Dendritic cell treated with granulocyte-macrophage colony-stimulating factor and Interleukin-4, amounts not matched to agents 40 ng/mL and 50 ng/mL, for 4 days (primary cell): ENCODE data around the gene TMEM179.

ENCODE experiments used
- H3K27ac Mint-ChIP-seq: one replicate; pipeline ENCODE4 v1.8.0; 2022; ENCODE audit warnings: mild to moderate bottlenecking, mixed read lengths
- H3K27me3 Mint-ChIP-seq: one replicate; pipeline ENCODE4 v1.8.0; 2022; ENCODE audit warnings: mild to moderate bottlenecking, mixed read lengths
- H3K36me3 Mint-ChIP-seq: one replicate; pipeline ENCODE4 v1.8.0; 2022; ENCODE audit warnings: low read depth, mixed read lengths
- H3K4me1 Mint-ChIP-seq: one replicate; pipeline ENCODE4 v1.8.0; 2022; ENCODE audit warnings: low read depth, mixed read lengths
- H3K4me3 Mint-ChIP-seq: one replicate; pipeline ENCODE4 v1.8.0; 2022; ENCODE audit warnings: mild to moderate bottlenecking, moderate library complexity, mixed read lengths
- H3K9me3 Mint-ChIP-seq: one replicate; pipeline ENCODE4 v1.8.0; 2022; ENCODE audit warnings: mixed read lengths
- intact Hi-C: fragments of 100-400 bp; cut with micrococcal nuclease; formaldehyde crosslinking; loops from one replicate; pipeline ENCODE4 v1.15.0; 2022

The TMEM179 gene

DNA sequence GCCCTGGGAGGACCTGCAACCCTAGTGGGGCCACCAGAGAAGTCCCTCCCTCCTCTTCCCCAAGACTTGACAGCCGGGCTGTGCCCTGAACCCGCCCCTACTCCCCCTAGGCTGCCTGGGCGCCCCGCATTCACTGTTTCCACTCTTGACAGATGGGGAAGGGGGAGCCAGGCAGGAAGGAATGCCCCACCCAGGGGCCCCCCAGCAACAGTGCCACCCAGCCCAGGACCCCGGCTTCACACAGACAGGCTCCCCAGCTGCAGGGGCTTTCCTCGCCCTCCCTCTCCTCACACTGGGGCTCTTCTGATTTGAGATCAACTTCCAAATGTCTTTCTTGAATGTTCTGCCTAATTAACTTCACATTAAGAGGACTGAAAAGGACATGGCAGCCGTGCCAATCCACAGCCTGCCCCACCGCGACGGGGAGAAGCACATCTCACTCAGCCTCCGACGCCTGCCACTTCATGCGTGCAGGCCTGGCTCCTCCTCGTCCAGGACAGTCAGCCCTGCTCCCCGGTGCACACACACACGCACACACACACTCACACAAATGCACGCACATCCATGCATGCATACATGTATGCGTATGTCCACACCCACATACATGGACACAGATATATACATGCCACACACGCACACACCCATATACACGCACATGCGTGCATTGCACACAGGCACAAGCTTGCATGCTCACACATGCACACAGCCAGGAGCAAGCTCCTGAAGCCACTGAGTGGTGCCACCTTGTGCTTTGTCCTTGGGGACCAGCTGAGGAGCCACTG, 44.6 kb downstream of the TMEM179 start:
- H3K36me3 Mint-ChIP-seq, result no peaks in the 10 kb centered on the region
- no peak overlapping the region for H3K4me3 Mint-ChIP-seq
- intact Hi-C loops, result loop anchor here (10.0 kb wide), 1 partner anchor 425 kb away; the partner anchor contains the start of gene KIF26A
- H3K9me3 Mint-ChIP-seq, result no peaks in the 10 kb centered on the region
- H3K27ac Mint-ChIP-seq, result no peak overlapping the region
- peaks cover 5% of the 10 kb centered on the region for H3K4me1 Mint-ChIP-seq
- peaks cover 19% of the 10 kb centered on the region for H3K27me3 Mint-ChIP-seq

DNA sequence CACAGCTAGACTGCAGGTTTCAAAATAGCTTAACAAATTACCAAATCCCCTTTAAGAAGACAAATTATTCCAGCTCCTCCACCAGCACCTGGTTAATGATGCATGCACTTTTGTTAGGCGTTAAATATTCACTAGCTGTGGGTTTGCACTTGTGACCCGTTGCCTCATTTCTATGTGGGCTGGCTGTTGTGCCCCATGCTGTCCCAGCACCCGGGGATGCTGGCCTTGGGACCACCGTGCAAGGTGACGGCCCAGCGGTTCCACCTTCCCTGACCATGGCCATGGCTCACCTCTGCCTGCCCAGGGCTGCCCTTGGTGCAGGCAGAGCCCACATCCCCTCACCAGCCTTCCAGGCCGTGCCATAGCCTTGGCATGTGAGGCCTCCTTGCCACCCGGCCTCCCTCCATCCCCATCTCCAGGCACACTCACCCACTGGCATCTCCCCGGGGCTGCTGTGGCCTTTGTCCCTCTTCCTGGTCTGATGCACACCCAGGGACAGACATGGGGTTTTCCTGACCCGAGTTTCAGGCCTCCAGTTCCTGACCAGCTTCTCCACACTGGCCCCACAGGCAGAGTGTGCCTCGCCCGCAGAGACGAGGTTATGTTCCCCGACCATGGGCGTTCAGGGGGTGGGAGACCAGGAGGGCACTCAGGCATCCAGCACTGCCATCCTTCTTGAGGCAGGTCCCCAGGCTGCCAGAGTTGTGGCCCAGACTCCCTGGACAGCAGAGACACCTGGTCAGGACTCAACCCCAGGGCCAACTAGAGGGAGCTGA, 45.4 kb downstream of the TMEM179 start:
- no peaks in the 10 kb centered on the region for H3K36me3 Mint-ChIP-seq
- H3K4me3 Mint-ChIP-seq, result no peak overlapping the region
- intact Hi-C loops, result no loop called here
- peaks cover 14% of the 10 kb centered on the region for H3K27me3 Mint-ChIP-seq
- no peaks in the 10 kb centered on the region for H3K9me3 Mint-ChIP-seq
- no peak overlapping the region for H3K27ac Mint-ChIP-seq
- peaks cover 5% of the 10 kb centered on the region for H3K4me1 Mint-ChIP-seq

DNA sequence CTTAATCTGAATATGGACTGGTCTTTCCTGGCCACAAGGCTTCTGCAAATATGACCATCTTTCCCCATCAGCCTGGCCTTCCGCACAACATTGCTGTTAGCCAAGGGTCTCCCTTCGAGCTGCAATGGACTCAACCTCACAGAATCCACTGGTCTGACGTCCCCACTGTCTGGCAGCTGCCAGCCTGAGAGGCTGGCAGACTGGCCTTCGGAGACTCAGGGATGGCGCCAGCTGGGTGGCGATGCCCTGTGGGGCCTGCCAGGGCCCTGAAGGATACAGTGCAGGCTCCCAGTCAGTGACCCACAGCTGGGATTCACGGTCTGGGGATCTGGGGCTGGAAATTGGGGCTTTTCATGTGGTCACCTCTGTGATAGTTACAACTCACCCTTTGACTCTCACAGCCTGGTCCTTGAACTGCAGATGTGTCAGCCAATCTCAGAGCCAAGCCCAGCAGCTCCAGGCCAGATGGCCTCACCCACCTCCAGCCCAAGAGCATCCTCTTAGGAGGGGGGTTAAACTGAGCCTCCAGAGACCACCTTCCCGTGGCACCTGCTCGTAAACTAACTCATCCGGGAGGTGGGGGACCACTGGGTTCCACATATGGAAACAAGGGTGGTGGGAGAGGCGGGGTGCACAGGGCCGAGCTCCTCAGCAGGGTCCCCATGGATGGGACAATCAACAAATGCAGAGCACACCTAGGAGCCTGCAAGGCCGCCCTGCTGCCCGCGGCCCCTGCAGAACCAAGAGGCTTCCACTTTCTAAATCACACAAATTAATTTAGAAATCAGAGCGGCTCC, 46.1 kb downstream of the TMEM179 start:
- no peaks in the 10 kb centered on the region for H3K9me3 Mint-ChIP-seq
- H3K4me3 Mint-ChIP-seq, result no peak overlapping the region
- H3K27me3 Mint-ChIP-seq, result peaks cover 6% of the 10 kb centered on the region
- H3K27ac Mint-ChIP-seq, result no peak overlapping the region
- no peaks in the 10 kb centered on the region for H3K4me1 Mint-ChIP-seq
- no peaks in the 10 kb centered on the region for H3K36me3 Mint-ChIP-seq
- intact Hi-C loops, result no loop called here

DNA sequence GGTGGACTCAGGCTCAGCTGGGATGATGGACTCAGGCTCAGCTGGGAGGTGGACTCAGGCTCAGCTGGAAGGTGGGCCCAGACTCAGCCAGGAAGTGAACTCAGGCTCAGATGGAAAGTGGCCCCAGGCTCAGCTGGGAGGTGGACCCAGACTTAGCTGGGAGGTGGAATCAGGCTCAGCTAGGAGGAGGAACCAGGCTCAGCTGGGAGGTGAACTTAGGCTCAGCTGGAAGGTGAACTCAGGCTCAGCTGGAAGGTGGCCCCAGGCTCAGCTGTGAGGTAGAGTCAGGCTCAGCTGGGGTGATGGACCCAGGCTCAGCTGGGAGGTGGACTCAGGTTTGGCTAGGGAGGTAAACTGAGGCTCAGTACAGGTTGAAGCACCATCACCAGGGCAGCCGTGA, 46.8 kb downstream of the TMEM179 start:
- Mint-ChIP-seq H3K27ac (no peak overlapping the region), H3K9me3 (no peaks in the 10 kb centered on the region), H3K4me3 (no peak overlapping the region), H3K36me3 (no peaks in the 10 kb centered on the region), H3K27me3 (peaks cover 3% of the 10 kb centered on the region), H3K4me1 (no peaks in the 10 kb centered on the region)
- intact Hi-C loops, result no loop called here

DNA sequence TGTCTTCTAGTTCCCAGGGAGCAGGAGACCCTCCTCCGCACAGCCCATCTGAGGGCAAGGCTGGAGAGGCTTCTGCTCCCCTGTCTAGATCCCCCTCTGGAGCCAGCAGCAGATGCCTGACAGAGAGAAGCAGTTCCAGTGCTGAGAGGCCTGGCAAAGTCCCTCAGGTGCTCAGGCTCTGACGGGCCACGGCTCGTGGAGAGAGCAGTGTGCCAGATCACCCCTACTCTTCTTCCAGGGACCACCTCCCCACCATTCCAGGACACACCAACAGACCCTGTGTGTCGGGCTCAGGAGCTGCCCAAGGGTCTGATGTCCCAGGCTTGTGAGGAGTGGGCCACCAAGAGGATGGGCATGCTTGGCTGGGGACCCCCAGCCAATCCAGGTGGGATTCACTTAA, 47.5 kb downstream of the TMEM179 start:
- Mint-ChIP-seq H3K27me3 (peaks cover 3% of the 10 kb centered on the region), H3K27ac (no peak overlapping the region), H3K4me3 (no peak overlapping the region), H3K9me3 (no peaks in the 10 kb centered on the region), H3K36me3 (no peaks in the 10 kb centered on the region), H3K4me1 (no peaks in the 10 kb centered on the region)
- intact Hi-C loops, result no loop called here

DNA sequence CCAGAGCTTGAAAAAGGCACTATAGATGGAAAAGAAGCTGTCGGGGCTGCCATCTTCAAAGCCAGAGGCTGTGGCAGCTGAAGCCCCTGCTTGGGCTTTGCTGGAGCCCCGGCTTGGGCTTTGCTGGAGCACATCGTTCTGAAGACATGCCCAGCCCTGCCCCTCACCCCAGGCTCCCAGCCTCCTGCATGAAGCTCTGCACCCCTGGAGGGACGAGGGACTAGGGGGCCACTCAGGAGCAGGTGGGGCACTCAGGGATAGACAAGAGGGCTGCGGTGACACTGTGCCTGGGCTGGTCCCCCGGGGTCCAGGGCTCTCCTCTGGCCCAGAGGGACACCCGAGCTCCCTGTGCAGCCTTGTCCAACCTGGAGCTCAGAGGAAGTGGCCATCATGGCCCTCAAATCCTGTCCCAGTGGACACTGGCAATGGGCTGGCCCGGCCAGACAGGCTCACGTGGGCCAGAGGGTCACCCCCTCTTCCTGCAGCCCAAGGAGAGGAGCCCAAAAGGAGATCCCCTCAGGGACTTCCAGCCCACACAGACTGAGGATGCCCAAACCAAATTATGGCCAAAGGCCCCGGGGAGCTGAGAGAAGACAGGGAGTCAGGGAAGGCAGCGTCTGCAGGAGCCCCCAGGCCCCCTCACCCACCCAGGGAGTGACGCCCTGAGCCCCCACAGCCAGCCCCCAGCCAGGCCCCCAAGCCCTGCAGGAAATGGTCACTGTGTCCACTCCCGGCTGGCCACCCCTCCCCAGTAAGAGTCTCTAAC, 48.1 kb downstream of the TMEM179 start:
- H3K4me3 Mint-ChIP-seq, result no peak overlapping the region
- H3K27ac Mint-ChIP-seq, result no peak overlapping the region
- no peaks in the 10 kb centered on the region for H3K4me1 Mint-ChIP-seq
- H3K27me3 Mint-ChIP-seq, result no peaks in the 10 kb centered on the region
- H3K36me3 Mint-ChIP-seq, result no peaks in the 10 kb centered on the region
- H3K9me3 Mint-ChIP-seq, result no peaks in the 10 kb centered on the region
- intact Hi-C loops, result no loop called here

DNA sequence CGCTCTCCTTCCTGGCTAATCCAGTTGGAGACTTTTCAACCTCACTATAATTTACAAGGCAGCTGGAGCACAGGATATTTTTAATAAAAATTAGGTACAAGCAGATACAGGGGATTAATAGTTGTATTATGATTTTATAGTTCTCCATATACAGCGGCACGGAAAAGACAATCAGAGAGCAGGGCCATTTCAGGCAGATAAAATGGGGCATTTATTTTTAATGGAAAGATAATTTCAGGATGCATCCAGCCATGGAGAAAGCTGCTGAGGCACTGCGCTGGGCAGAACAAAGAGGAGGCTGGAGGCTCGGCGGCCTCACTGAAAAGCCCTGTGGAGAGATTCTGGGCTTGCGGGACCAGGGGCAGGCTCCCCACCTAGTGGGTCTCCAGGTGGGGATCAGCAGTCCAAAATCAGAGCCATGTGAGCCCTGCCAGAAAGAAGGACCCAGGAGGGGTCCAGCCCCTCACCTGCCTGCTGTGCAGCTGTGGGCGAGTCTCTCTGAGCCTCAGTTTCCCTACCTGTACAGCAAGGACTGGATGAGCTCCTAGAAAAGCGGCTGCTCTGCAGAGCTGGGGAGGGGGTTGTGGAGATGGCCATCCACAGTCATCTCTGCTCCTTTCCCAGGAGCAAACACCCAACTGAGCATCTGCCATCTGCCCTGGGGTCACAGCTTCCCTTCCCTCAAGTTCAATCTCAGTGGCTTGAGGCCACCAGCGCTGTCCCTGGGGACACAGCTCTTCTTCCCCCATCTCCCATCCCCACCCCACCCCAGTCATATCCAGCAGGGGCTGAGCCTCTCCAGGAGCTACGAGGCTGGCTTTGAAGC, 48.9 kb downstream of the TMEM179 start:
- Mint-ChIP-seq H3K4me1 (no peaks in the 10 kb centered on the region), H3K36me3 (no peaks in the 10 kb centered on the region), H3K27me3 (no peaks in the 10 kb centered on the region), H3K4me3 (no peak overlapping the region), H3K9me3 (no peaks in the 10 kb centered on the region), H3K27ac (no peak overlapping the region)
- intact Hi-C loops, result no loop called here

DNA sequence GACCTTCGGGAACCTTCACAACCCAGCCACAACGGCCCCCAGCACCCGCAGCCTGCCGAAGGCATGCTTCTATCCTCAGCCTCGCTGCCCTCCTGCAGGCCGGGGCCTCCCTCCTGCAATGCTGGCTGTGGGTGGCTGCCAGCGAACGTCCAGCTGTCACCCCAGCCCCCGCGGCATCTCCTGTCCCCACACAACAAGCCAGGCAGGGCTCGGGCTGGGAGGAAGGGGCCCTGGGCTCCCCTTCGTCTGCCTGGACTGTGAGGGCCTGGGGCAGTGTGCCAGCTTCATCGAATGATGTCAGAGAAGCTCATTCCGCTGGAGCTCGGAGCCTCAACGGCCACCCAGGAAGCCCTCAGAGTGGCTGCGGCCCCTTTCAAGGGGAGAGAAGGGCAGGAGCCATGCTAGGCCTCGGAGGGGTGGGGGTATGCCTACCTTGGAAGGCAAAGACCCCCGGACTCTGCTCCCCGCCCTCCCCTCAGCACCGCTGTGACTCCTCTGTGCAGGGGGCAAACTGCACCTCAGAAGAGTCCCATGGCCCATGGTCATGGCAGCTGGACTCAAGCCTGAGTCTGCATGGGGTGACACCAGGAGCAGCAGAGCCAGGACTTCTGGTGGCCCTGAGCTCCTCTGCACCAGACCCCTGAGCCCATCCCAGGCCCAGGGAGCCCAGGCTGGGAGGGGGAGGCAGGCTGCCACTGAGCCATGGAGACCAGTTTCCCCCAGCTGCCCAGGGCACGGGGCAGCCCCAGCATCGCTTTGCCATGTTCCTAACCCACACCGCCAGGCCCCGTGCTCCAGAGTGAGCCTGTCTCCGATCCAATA, 49.8 kb downstream of the TMEM179 start:
- Mint-ChIP-seq H3K36me3 (no peaks in the 10 kb centered on the region), H3K9me3 (no peaks in the 10 kb centered on the region), H3K4me1 (no peaks in the 10 kb centered on the region), H3K27ac (no peak overlapping the region), H3K4me3 (no peak overlapping the region), H3K27me3 (no peaks in the 10 kb centered on the region)
- intact Hi-C loops, result no loop called here

DNA sequence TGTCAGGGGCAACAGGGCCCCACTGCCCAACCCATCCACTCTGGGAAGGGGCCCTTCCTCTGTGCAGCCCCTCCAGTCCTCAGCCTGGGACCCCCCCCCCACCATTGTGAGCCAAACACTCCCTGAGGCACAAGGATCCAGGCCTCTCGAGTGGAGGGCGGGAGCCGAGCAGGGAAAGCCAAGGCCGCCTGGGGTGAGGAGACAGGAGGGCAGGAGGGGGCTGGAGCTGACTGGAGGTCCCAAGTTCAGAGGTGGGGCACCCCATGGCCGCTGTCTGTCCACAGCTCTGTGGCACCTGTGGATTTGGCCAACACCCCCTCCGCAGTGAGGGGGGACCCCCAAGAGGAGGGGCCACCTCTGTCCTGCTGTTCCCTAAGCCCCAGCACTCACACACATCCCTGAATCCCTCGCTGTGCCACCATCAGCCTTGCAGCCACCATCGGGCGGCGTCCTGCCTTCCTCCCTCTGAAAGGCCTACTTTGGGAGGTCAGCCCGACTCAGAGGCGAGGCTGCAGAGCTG, 50.4 kb downstream of the TMEM179 start:
- Mint-ChIP-seq H3K9me3 (no peaks in the 10 kb centered on the region), H3K27ac (no peak overlapping the region), H3K4me1 (no peaks in the 10 kb centered on the region), H3K27me3 (no peaks in the 10 kb centered on the region), H3K4me3 (no peak overlapping the region), H3K36me3 (no peaks in the 10 kb centered on the region)
- intact Hi-C loops, result no loop called here

DNA sequence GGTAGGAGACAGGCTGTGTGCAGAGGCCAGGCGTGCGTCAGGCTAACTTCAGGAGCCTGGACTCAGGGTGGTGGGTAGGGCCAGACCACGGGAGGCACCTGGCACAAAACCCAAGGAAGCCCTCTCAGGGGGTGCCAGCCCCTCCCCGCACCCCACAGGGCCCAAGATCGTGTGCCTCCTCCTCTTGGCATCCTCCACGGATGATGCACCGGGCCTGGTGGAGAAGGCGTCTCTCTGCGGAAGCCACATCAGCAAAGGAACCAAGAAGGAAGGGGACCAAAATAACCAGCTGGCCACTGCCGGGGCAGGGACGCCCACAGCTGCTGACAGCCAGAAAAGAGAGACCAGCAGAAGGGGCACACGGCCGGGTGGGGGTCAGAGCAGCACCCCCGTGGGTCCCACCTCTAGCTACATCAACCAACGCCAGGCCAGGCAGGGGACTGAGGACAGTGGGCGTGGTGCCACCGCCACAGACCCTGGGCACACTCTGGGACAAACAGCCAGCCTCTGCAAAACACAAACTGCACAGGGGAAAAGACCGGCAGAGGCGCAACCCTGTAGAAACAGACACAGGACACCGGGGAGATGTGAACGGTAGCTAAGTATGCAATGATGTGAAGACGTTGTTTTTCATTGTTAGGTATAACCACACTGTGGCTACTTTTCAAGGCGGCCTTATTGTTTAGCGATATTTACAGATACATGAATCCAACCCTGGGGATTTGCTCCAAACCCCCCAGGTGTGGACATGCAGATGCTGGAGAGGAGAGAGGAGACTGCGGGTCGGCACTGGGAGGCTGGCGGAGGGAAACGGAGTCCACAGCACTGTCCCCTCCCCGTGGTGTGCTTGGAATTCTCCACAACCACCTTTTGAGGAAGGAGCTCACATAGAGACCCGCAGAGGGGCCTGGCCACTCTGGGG, 51.1 kb downstream of the TMEM179 start:
- Mint-ChIP-seq H3K27ac (no peak overlapping the region), H3K4me1 (no peaks in the 10 kb centered on the region), H3K9me3 (no peaks in the 10 kb centered on the region), H3K36me3 (no peaks in the 10 kb centered on the region), H3K4me3 (no peak overlapping the region), H3K27me3 (no peaks in the 10 kb centered on the region)
- intact Hi-C loops, result no loop called here

DNA sequence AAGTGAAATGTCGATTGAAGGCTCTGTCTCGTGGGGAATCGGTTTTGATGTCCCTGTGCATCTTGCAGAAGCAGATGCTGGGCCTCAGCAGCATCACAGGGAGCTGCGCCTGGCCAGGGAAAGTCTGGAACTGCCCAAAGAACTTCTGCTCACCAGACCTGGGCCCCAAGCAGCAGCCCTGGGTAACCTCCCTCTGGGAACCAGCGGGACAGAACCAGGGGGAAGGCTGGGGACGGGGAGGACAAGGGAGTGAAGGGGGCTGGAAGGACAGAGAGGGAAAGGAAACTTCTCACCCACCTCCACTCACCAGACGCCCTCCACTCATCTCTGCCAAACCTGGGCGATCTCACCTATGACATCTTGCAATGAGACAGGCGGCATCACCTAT, 51.8 kb downstream of the TMEM179 start:
- Mint-ChIP-seq H3K4me1 (no peaks in the 10 kb centered on the region), H3K4me3 (no peak overlapping the region)

More for the DNA sequence above, 51.8 kb downstream of the TMEM179 start:
- Mint-ChIP-seq H3K9me3 (no peaks in the 10 kb centered on the region), H3K27me3 (no peaks in the 10 kb centered on the region), H3K27ac (no peak overlapping the region), H3K36me3 (no peaks in the 10 kb centered on the region)
- intact Hi-C loops, result no loop called here
